Measurements from ENCODE around the gene PPP1R15B.

DNA sequence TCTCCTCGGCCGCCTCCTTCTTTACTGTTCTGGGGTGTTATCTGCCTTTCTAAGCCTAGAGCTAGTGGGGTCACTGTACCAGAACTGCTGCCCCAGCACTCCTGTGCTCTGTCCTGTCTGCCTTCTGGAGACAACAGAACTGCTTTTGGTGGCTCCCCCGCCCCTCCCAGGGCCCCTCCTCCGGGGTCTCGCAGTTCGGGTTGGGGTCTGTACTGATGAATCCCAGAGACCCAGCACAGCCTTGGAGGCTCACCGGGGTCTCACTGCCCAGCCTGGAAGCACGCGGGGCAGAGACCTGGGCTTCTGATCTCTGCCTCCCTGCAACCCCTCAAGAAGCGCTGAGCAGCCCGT lies 48.7 kb downstream of the PPP1R15B start:
- TF ChIP-seq, protein P1, sequence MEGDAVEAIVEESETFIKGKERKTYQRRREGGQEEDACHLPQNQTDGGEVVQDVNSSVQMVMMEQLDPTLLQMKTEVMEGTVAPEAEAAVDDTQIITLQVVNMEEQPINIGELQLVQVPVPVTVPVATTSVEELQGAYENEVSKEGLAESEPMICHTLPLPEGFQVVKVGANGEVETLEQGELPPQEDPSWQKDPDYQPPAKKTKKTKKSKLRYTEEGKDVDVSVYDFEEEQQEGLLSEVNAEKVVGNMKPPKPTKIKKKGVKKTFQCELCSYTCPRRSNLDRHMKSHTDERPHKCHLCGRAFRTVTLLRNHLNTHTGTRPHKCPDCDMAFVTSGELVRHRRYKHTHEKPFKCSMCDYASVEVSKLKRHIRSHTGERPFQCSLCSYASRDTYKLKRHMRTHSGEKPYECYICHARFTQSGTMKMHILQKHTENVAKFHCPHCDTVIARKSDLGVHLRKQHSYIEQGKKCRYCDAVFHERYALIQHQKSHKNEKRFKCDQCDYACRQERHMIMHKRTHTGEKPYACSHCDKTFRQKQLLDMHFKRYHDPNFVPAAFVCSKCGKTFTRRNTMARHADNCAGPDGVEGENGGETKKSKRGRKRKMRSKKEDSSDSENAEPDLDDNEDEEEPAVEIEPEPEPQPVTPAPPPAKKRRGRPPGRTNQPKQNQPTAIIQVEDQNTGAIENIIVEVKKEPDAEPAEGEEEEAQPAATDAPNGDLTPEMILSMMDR (IDR thresholded peaks at IDR 0.05): no peak
- no peak for TF ChIP-seq POLR2A (IDR thresholded peaks at IDR 0.05)

Data from esophagus squamous epithelium (tissue), 4 donors.